WTC11 (cell line): ENCODE data around the gene HECW1. TPM values are rescaled to one million over a fixed set of nuclear protein-coding genes. Genes with fewer than 3 reads are reported as not detected.

Source experiments
- ATAC-seq: fragments of 200-7000 bp; cut with Tn5 transposase; 2 replicates; pipeline ENCODE4 v1.10.0; 2021; ENCODE audit warnings: mild to moderate bottlenecking, moderate library complexity
- CTCF ChIA-PET: fragments of 300-600 bp; sonication (Branson Sonifier 250); formaldehyde crosslinking; loops from one replicate; lab custom pipeline; 2021; ENCODE audit warnings: antibody characterized with exemption; lab: Charles Lee
- POLR2A ChIA-PET: fragments of 350-600 bp; sonication (Branson Sonifier 250); formaldehyde crosslinking; loops from one replicate; lab custom pipeline; 2021; ENCODE audit warnings: antibody characterized with exemption; lab: Charles Lee
- DNase-seq: peaks from one replicate; pipeline ENCODE4 v3.0.0; 2021; ENCODE audit warnings: low spot score
- H3K27ac Mint-ChIP-seq: 2 replicates; pipeline ENCODE4 v1.8.0; 2021; ENCODE audit warnings: mixed read lengths
- H3K27me3 Mint-ChIP-seq: 2 replicates; pipeline ENCODE4 v1.8.0; 2021; ENCODE audit warnings: low read depth, mild to moderate bottlenecking, moderate library complexity, mixed read lengths
- H3K36me3 Mint-ChIP-seq: 2 replicates; pipeline ENCODE4 v1.8.0; 2021; ENCODE audit warnings: mixed read lengths
- H3K4me1 Mint-ChIP-seq: 2 replicates; pipeline ENCODE4 v1.8.0; 2022; ENCODE audit warnings: mixed read lengths
- H3K4me3 Mint-ChIP-seq: 2 replicates; pipeline ENCODE4 v1.8.0; 2021; ENCODE audit warnings: mild to moderate bottlenecking, moderate library complexity, mixed read lengths
- H3K9me3 Mint-ChIP-seq: 2 replicates; pipeline ENCODE4 v1.8.0; 2021; ENCODE audit warnings: mixed read lengths
- AR ChIP-seq: fragments of 250-450 bp; sonication (Bioruptor Pico); IDR thresholded peaks from 2 replicates; pipeline ENCODE4 v1.9.0; 2021; ENCODE audit warnings: mild to moderate bottlenecking
- ATF3 ChIP-seq: sonication (generic); formaldehyde crosslinking; conservative IDR thresholded peaks from 2 replicates; pipeline ENCODE4 v1.8.1; 2022; ENCODE audit warnings: mild to moderate bottlenecking, missing genetic modification reagents
- CBFB ChIP-seq: sonication (generic); formaldehyde crosslinking; IDR thresholded peaks from 2 replicates; pipeline ENCODE4 v1.8.1; 2022; ENCODE audit warnings: mild to moderate bottlenecking, low read depth, missing genetic modification reagents
- ELF4 ChIP-seq: sonication (generic); formaldehyde crosslinking; IDR thresholded peaks from 2 replicates; pipeline ENCODE4 v1.8.1; 2022; ENCODE audit warnings: low read depth, mild to moderate bottlenecking, moderate library complexity, missing genetic modification reagents
- EMX1 ChIP-seq: fragments of 250-450 bp; sonication (Bioruptor Pico); IDR thresholded peaks from 2 replicates; pipeline ENCODE4 v1.8.0; 2021; ENCODE audit warnings: mild to moderate bottlenecking
- FOXP4 ChIP-seq: sonication (generic); formaldehyde crosslinking; IDR thresholded peaks from 2 replicates; pipeline ENCODE4 v1.8.0; 2022; ENCODE audit warnings: mild to moderate bottlenecking, missing genetic modification reagents
- IRF1 ChIP-seq: sonication (generic); formaldehyde crosslinking; IDR thresholded peaks from 2 replicates; pipeline ENCODE4 v1.8.0; 2023; ENCODE audit warnings: missing genetic modification reagents
- MXD4 ChIP-seq: fragments of 250-450 bp; sonication (Bioruptor Pico); IDR thresholded peaks from 2 replicates; pipeline ENCODE4 v1.8.0; 2021; ENCODE audit warnings: mild to moderate bottlenecking, moderate library complexity, borderline replicate concordance
- NR1H2 ChIP-seq: sonication (generic); formaldehyde crosslinking; IDR thresholded peaks from 2 replicates; pipeline ENCODE4 v1.9.0; 2021; ENCODE audit warnings: mild to moderate bottlenecking, moderate library complexity, missing genetic modification reagents
- PRDM15 ChIP-seq: sonication (generic); formaldehyde crosslinking; IDR thresholded peaks from 2 replicates; pipeline ENCODE4 v1.8.0; 2022; ENCODE audit warnings: missing genetic modification reagents
- PRRX2 ChIP-seq: fragments of 250-450 bp; sonication (Bioruptor Pico); IDR thresholded peaks from 2 replicates; pipeline ENCODE4 v1.8.0; 2021; ENCODE audit warnings: mild to moderate bottlenecking
- STAT6 ChIP-seq: sonication (generic); formaldehyde crosslinking; conservative IDR thresholded peaks from 2 replicates; pipeline ENCODE4 v1.8.1; 2023; ENCODE audit warnings: mild to moderate bottlenecking, low read depth, missing genetic modification reagents, moderate library complexity
- TCF7 ChIP-seq: sonication (generic); formaldehyde crosslinking; IDR thresholded peaks from 2 replicates; pipeline ENCODE4 v1.8.0; 2022; ENCODE audit warnings: mild to moderate bottlenecking, low read depth, missing genetic modification reagents, moderate library complexity
- TEAD1 ChIP-seq: sonication (generic); formaldehyde crosslinking; IDR thresholded peaks from 2 replicates; pipeline ENCODE4 v1.8.0; 2022; ENCODE audit warnings: mild to moderate bottlenecking, missing genetic modification reagents
- TEAD4 ChIP-seq: sonication (generic); formaldehyde crosslinking; IDR thresholded peaks from 2 replicates; pipeline ENCODE4 v1.8.0; 2022; ENCODE audit warnings: mild to moderate bottlenecking, missing genetic modification reagents
- ZNF138 ChIP-seq: sonication (generic); formaldehyde crosslinking; conservative IDR thresholded peaks from 2 replicates; pipeline ENCODE4 v1.8.1; 2022; ENCODE audit warnings: mild to moderate bottlenecking, moderate library complexity, missing genetic modification reagents
- ZNF219 ChIP-seq: sonication (generic); formaldehyde crosslinking; IDR thresholded peaks from 2 replicates; pipeline ENCODE4 v1.8.0; 2023; ENCODE audit warnings: missing genetic modification reagents, mild to moderate bottlenecking, borderline replicate concordance
- ZNF423 ChIP-seq: fragments of 250-450 bp; sonication (Bioruptor Pico); IDR thresholded peaks from 2 replicates; pipeline ENCODE4 v2.1.2; 2022; ENCODE audit warnings: mild to moderate bottlenecking, moderate library complexity
- ZNF671 ChIP-seq: fragments of 250-450 bp; sonication (Bioruptor Pico); IDR thresholded peaks from 2 replicates; pipeline ENCODE4 v1.8.0; 2021; ENCODE audit warnings: mild to moderate bottlenecking
- ZSCAN18 ChIP-seq: fragments of 250-450 bp; sonication (Bioruptor Pico); IDR thresholded peaks from 2 replicates; pipeline ENCODE4 v2.1.2; 2022; ENCODE audit warnings: mild to moderate bottlenecking, moderate library complexity
- total RNA-seq: library from RNA; stranded (reverse); gene quantifications from 3 replicates; pipeline ENCODE4 v1.2.3, GENCODE V29; 2021

The HECW1 gene
- total RNA-seq, 1 experiment from 2014 or later: 6.1 TPM

GRCh38 chr7:43140186-43140585 is 27.7 kb downstream of the HECW1 start (continued):
- TF ChIP-seq ZNF138 (no peak), PRDM15 (CRISPR knock-in tag) (no peak), ATF3 (CRISPR knock-in tag) (no peak), EMX1 (CRISPR knock-in tag) (no peak), TEAD1 (no peak), NR1H2 (CRISPR knock-in tag) (no peak), IRF1 (CRISPR knock-in tag) (no peak), CBFB (CRISPR knock-in tag) (no peak)

- peak overlapping the region; percentile 82 for H3K27ac Mint-ChIP-seq
- no peaks in the 10 kb centered on the region for H3K36me3 Mint-ChIP-seq
- peak; percentile 80 for DNase-seq
- POLR2A ChIA-PET: interaction anchor here (0.6 kb wide), 2 partner anchors 64 to 208 kb away, joined by 4 to 6 read pairs; no protein-coding TSS in a partner anchor
- CTCF ChIA-PET: interaction anchor here (1.3 kb wide), 1 partner anchor 33 kb away, joined by 5 read pairs; no protein-coding TSS in a partner anchor
- no peaks in the 10 kb centered on the region for H3K27me3 Mint-ChIP-seq
- 0 out of 2 replicates have a peak, but pooled peaks cover 14% of the 10 kb centered on the region for H3K9me3 Mint-ChIP-seq
- H3K4me1 Mint-ChIP-seq: peaks cover 62% of the 10 kb centered on the region
- TF ChIP-seq ZSCAN18 (peak; percentile 73; the same call in 1 of the 2 replicates), STAT6 (CRISPR knock-in tag) (no peak), AR (CRISPR knock-in tag) (peak; percentile 64; the same call in 1 of the 2 replicates), TEAD1 (peak; percentile 70; the same call in 1 of the 2 replicates), ZNF423 (peak; percentile 95), MXD4 (CRISPR knock-in tag) (0 out of 2 replicates have a peak, but pooled peaks have one; percentile 26), FOXP4 (CRISPR knock-in tag) (0 out of 2 replicates have a peak, but pooled peaks have one; percentile 40), ELF4 (CRISPR knock-in tag) (no peak), PRRX2 (0 out of 2 replicates have a peak, but pooled peaks have one; percentile 49), ZNF671 (CRISPR knock-in tag) (0 out of 2 replicates have a peak, but pooled peaks have one; percentile 42), TEAD4 (CRISPR knock-in tag) (peak; percentile 23; the same call in 1 of the 2 replicates), NR1H2 (CRISPR knock-in tag) (no peak), TCF7 (CRISPR knock-in tag) (no peak), ZNF219 (no peak)
- peak; percentile 59 for ATAC-seq
- H3K4me3 Mint-ChIP-seq: no peak overlapping the region
These were observed 28.6 kb downstream of the HECW1 start for GRCh38 chr7:43141091-43141490.
